Forelimb muscle (tissue), 1 donor: ENCODE measurements around the gene PDAP1. TPM values are rescaled to one million over a fixed set of nuclear protein-coding genes. Genes with fewer than 3 reads are reported as not detected.
"Not testable (repeated sequence)": the region's sequence is repeated elsewhere in the genome, so short reads cannot be mapped to it uniquely, and the experiment has no call there.

Source experiments
- DNase-seq: peaks from one replicate; pipeline ENCODE4 v3.0.0-alpha.2; 2013; ENCODE audit warnings: low read depth
- polyA plus RNA-seq: library from polyadenylated mRNA; unstranded; fragments of 120-200 nt; gene quantifications from one replicate; pipeline ENCODE4 v1.2.1, GENCODE V29; 2013; ENCODE audit not compliant: insufficient read length

The PDAP1 gene
- polyA plus RNA-seq, 1 donor = 109 TPM

GRCh38 chr7:99379043-99379577 lies 29.3 kb downstream of the PDAP1 start:
- DNase-seq = peak; percentile 65

DNA sequence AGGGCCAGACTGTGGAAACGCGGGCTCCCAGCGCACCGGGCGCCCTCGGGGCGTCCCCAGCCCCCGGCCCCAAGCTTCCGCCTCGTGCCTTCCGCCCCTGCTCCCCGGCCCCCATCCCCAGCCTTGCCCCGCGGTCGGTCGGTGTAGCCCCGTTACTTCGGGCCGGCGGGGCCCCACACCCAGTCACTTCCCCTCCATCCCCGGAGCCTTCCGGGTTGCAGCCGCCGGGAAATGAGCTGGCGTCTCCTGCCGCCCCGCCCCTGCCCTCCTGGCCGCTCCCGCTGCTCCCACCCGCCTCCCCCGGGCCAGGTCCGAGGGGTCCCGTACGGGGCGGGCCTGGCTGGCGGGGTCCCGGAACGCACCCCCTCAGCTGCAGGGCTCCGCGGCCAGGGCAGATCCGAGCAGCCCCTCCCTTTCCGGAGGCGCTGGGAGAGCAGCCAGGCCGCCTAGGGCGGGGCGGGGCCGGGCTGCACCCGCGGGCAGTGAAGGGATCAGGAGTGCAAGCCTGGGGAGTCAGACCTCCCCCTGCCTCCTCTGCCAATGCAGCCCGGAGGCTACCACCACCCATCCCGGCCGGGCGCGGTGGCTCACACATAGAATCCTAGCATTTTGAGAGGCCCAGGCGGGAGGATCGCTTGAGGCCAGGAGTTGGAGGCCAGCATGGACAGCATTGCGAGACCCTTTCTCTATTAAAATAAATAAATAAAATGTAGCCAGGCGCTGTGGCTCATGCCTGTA lies 33.2 kb downstream of the PDAP1 start:
- DNase-seq = no peak

- DNase-seq = no peak
Observed at GRCh38 chr7:99374111-99375064, 34.0 kb downstream of the PDAP1 start, which contains the start of gene ARPC1B. ARPC1B (plus strand) TSS chr7:99374730; CDS start chr7:99385715, 10,985 bp downstream.

- no peak for DNase-seq
Observed at GRCh38 chr7:99373091-99374066, 35.0 kb downstream of the PDAP1 start.

DNA sequence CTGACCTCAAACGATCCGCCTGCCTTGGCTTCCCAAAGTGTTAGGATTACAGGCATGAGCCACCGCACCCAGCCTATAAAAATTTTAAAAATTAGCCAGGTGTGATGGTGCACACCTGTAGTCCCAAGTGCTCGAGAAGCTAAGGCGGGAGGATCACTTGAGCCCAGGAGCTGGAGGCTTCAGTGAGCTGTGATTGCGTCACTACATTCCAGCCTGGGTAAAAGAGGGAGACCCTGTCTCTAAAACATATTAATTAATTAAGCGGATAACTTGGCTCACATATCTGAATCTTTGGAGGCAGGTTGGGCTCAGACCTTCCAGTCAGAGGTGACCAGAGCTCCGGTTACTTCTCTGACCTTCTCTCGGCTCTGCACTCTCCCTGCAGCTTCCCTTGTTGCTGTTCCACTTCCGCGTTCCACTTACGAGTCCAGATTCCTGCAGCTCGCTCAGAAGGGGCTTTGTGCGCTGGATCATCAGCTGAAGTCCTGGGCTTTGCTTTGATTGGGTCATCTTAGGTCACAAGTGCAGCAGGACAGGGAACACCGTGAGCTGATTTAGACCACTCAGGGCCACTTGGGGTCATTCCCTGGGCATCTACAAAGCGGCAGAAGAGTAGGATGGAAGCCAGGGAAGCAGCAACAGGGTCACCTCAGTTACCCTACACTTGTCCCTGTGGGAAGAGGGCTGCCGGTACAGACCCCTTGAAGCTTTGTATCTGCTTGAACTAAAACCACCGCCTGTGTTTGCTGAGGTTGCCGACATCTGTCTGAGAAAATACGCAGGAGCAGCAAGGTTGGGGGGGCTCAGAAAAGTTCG lies 35.9 kb downstream of the PDAP1 start:
- no peak for DNase-seq

GRCh38 chr7:99371376-99371920 lies 36.9 kb downstream of the PDAP1 start:
- no peak for DNase-seq

DNA sequence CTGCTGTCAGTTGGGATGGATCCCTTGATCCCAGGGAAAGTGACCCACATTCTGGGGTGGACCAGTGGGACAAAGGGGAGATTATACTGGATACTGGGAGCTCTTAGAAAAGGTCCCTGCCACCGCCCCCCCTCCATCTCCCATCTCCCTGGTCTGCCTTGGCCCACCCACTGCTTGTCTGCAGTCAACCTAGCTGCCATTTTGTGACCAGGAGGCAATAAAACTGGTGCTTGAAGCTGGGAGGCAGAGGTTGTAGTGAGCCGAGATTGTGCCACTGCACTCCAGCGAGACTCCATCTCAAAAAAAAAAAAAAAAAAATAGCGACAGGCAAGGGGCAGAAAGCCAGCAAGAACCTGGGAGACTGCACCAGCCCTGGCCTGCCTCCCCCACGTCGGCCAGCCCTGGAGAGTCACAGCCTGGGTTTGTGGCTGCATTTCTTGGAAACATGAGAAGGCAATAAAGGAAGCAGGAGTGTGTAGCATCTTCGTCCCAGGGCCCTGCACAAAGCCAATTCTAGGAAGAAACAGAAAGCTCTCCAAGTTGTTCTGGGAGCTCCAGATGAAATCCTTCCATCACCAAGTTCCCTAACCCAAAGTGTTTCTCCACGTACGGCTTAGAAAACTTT lies 38.5 kb downstream of the PDAP1 start:
- DNase-seq = peak; percentile 41

- DNase-seq = no peak
Observed at GRCh38 chr7:99368750-99369389, 39.5 kb downstream of the PDAP1 start.

DNA sequence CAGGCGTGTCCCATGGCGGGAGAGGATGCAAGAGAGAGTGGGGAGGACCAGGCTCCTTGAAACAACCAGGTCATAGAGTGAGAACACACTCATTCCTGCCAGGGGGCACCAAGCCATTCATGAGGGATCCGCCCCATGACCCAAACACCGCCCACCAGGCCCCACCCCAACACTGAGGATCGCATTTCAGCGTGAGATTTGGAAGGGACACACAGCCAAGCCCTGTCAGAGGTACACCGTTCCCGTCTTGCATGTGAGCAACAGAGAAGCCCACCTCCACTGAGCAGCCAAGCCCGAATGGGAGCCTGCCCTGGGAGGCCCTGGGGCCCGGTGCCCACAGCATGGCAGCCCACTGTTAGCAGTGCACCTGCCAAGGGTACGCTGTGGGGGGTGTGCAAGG lies 41.8 kb downstream of the PDAP1 start:
- no peak for DNase-seq

DNA sequence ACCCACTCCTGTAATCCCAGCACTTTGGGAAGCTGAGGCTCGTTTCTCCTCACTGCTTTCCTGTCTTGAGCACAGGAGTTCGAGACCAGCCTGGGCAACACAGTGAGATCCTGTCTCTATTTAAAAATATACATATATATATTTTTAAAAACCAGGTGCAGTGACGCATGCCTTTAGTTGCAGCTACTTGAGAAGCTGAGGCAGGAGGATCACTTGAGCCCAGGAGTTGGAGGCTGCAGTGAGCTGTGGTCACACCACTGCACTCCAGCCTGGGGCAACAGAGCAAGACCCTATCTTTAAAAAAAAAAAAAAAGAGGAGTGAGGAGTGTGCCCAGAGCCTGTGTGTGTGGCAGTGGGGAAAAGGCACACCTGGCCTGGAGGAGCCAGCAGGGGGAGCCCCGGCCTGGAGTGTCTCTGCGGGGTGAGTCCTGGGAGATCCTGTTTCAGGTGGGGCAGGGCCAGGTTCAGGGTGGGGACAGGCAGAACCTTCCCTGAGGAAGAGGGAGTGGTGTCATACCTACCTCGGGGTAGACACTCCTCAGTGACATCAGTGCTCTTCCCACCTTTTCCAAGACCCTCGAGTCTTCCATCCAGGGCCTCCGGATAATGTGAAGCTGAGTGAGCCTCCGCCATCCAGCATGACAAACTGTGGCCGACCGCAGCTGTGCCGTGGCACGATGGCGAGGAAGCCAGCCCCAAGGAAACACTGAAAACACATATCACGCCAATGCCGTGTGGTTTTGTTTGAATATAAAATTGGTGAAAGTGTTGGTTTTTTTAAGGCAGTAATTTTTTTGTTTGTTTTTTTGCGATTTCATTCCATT lies 42.9 kb downstream of the PDAP1 start:
- DNase-seq = no peak

GRCh38 chr7:99363286-99363685 lies 45.1 kb downstream of the PDAP1 start:
- no peak for DNase-seq

DNA sequence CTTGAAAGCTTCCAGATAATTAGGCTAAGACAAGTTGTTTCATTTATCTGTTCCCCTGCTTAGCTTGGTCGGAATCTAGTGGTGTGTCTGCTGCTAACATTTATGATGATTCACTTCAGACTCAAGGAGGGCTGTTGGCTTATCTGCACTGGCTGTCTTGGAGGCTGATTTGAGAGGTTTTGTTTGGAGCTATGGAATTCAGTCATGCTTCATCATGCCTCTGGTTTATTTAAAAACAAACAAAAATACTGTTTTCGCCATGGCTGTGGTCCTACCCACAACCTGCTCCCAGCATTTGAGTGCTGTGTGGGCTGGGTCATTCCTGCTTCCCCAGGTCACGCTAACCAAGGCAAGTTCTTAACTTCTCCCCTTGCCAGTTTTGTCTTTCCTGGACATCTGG lies 45.6 kb downstream of the PDAP1 start:
- no peak for DNase-seq

DNA sequence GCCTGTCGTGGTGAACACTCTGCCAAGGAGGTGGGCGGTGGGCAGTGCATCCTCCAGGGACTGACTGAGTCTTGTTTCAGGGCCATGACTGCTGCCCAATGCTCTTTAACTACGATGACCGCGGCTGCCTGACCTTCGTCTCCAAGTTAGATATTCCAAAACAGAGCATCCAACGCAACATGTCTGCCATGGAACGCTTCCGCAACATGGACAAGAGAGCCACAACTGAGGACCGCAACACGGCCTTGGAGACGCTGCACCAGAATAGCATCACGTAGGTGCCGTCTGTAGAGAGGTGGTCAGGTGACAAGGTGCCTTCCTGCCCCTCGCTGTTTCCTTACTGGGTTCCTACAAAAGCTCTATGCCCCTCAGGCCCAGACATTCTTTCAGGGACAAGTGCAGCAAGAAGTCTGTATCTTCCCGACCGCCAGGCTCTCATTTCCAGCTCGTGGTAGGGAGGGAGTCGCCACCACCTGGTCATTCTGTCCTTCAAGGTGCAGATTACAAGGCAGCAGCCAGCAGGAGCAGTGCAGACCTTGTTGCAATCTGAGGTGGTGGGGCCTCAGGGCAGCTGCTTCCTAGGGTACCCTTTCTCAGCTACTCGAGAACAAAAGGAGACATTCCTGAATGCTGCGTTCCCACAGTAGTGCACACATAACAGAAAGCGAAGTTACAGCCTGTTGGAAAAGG lies 48.8 kb downstream of the PDAP1 start:
- no peak for DNase-seq

GRCh38 chr7:99358521-99358920 lies 49.9 kb downstream of the PDAP1 start:
- not testable (repeated sequence) for DNase-seq

- no peak for DNase-seq
Observed at GRCh38 chr7:99357701-99358490, 50.5 kb downstream of the PDAP1 start.

GRCh38 chr7:99355098-99355497 lies 53.3 kb downstream of the PDAP1 start:
- no peak for DNase-seq

DNA sequence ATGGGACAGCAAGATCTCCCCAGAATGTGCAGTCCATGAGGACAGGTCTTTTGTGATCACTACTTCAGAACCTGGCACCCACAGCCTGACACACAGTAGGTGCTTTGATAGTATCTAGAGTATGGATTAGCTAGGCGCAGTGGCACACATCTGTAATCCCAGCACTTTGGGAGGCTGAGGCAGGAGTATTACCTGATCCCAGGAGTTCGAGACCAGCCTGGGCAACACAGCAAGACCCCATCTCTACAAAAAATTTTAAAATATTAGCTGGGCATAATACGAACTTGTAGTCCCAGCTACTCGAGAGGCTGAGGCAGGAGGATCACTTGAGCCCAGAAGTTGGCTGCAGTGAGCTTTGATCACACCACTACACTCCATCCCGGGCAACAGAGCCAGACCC lies 56.1 kb downstream of the PDAP1 start:
- DNase-seq = no peak
